Right renal cortex interstitium (tissue), 3 donors: ENCODE results near the gene TOR1AIP2. TPM values are rescaled to one million over a fixed set of nuclear protein-coding genes. Genes with fewer than 3 reads are reported as not detected.

Source experiments
- DNase-seq, 3 donors: peaks; one replicate each; pipeline ENCODE4 v3.0.0-alpha.2; 2013; ENCODE audit warnings: low read depth in 3 of 3, low spot score in 2 of 3
- polyA plus RNA-seq, 3 donors: library from polyadenylated mRNA; unstranded; fragments of 120-200 nt; gene quantifications; one replicate each; pipeline ENCODE4 v1.2.1, GENCODE V29; 2013; ENCODE audit not compliant: insufficient read length in 3 of 3

Gene TOR1AIP2
- polyA plus RNA-seq, 3 donors = 28.6 to 34.7 (median 31.8) TPM

GRCh38 chr1:179826626-179827280, 50.9 kb downstream of the TOR1AIP2 start:
- DNase-seq = no peak

GRCh38 chr1:179825798-179826460, 51.7 kb downstream of the TOR1AIP2 start:
- no peak for DNase-seq

- DNase-seq = no peak
These were observed 52.4 kb downstream of the TOR1AIP2 start for GRCh38 chr1:179825206-179825605.

- DNase-seq = no peak
These were observed 53.3 kb downstream of the TOR1AIP2 start for GRCh38 chr1:179824265-179824664.

GRCh38 chr1:179823693-179824092, 53.9 kb downstream of the TOR1AIP2 start:
- DNase-seq = no peak

- DNase-seq = no peak
These were observed 55.5 kb downstream of the TOR1AIP2 start for GRCh38 chr1:179822065-179822464.

GRCh38 chr1:179821524-179821923, 56.1 kb downstream of the TOR1AIP2 start:
- DNase-seq = no peak

GRCh38 chr1:179820226-179820970, 57.2 kb downstream of the TOR1AIP2 start:
- DNase-seq = no peak

- DNase-seq = no peak
These were observed 58.8 kb downstream of the TOR1AIP2 start for GRCh38 chr1:179818743-179819173.

GRCh38 chr1:179818260-179818659, 59.3 kb downstream of the TOR1AIP2 start:
- DNase-seq = no peak

GRCh38 chr1:179817789-179818188, 59.8 kb downstream of the TOR1AIP2 start:
- DNase-seq = no peak

- DNase-seq = no peak
These were observed 60.5 kb downstream of the TOR1AIP2 start for GRCh38 chr1:179817056-179817455.

- no peak for DNase-seq
These were observed 61.2 kb downstream of the TOR1AIP2 start for GRCh38 chr1:179816196-179816960.

GRCh38 chr1:179815641-179816040, 62.0 kb downstream of the TOR1AIP2 start:
- DNase-seq = no peak

- DNase-seq = no peak
These were observed 63.1 kb downstream of the TOR1AIP2 start for GRCh38 chr1:179814546-179814838.

GRCh38 chr1:179813626-179814545, 63.7 kb downstream of the TOR1AIP2 start:
- DNase-seq = no peak

GRCh38 chr1:179812501-179813292, 64.9 kb downstream of the TOR1AIP2 start:
- no peak for DNase-seq

GRCh38 chr1:179810367-179810715, 67.3 kb downstream of the TOR1AIP2 start:
- no peak for DNase-seq
